ENCODE measurements around the gene EPHB2.

EPHB2 gene

GRCh38 chr1:22752339-22752738 lies 41.7 kb downstream of the EPHB2 start:
- no peak for DNase-seq

GRCh38 chr1:22753481-22753971 lies 42.9 kb downstream of the EPHB2 start:
- no peak for DNase-seq

GRCh38 chr1:22754106-22754768 lies 43.6 kb downstream of the EPHB2 start:
- no peak for DNase-seq

GRCh38 chr1:22754824-22755223 lies 44.2 kb downstream of the EPHB2 start:
- DNase-seq: no peak

- DNase-seq: no peak
Observed at GRCh38 chr1:22755641-22756040, 45.0 kb downstream of the EPHB2 start.

GRCh38 chr1:22756125-22756735 lies 45.6 kb downstream of the EPHB2 start:
- DNase-seq: no peak

DNA sequence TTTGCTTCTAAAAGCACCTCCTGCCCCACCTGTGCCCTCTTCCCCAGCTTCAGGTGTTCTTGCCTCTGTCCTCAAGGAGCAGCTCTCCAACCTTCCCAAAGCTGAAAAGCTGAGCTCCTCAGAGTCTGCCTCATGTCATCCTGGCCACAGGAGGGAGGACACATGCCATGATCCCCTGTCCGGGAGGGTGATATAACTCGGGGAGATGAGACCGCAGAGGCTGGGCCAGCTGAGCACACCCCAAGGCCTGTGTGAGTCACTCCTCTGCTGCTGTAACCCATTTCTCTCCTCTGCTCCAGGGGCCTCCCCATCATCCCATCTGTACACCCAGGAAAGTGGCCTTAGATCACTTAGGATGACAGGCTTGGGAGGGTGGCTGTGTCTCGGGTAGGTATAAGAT lies 49.8 kb downstream of the EPHB2 start:
- no peak for DNase-seq

DNA sequence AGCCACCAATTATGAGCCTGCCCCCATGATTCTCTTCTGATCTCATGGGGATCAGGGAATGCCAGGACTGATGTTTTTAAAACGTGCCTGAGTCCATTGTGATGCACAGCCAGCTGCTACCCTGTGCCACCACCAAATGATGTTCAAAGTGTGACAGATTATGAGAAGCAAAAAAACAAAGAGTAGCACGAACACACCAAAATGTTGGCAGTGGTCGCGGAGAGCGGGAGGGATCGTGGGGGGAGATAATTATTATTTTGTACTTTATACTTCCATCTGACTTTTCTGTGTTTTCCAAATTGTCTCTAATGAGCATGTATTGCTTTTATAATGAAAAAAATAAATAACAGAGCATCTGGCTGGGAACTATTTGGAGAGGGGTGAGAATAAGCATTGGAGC lies 50.5 kb downstream of the EPHB2 start:
- no peak for DNase-seq

DNA sequence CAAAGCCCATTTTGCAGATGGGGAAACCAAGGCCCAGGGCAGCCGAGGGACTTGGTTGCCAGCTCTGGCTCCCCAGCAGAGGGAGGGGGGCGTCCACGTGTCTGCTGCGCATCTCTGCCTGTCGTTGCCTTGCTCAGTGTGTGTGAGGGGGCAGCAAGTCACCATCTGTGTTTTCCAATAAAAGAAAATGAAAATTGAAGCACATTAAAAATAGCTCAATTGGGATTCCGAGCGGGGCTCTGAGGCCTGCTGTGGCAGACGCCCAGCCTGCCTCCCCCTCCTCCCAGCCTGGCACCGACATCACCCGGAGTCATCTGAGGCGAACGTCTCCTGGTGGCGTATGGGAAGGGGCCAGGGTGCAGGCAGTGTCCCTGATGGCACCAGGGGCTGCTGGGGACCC lies 51.2 kb downstream of the EPHB2 start:
- no peak for DNase-seq

GRCh38 chr1:22763487-22764200 lies 53.0 kb downstream of the EPHB2 start:
- DNase-seq: no peak

DNA sequence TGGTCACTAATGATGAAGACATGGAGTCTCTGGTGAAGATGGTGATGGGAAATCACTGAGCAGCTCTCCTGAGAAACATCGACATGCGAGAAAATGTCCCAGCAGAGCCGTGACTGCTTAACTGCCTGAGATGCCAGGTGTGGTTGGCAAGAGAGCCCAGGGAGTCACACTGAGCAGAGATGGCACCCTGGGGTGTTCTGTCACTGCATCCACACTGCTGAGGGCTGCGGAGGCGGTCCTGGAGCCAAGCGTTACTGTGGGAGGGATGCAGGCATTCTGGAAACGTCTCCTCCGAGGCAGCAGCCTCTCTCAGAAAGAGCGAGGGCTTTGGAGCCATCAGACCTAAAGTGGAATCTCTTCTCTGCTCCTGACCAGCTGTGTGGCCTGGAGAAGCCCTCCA lies 57.2 kb downstream of the EPHB2 start:
- no peak for DNase-seq

GRCh38 chr1:22769932-22770331 lies 59.3 kb downstream of the EPHB2 start:
- no peak for DNase-seq

GRCh38 chr1:22772014-22772413 lies 61.4 kb downstream of the EPHB2 start:
- no peak for DNase-seq

DNA sequence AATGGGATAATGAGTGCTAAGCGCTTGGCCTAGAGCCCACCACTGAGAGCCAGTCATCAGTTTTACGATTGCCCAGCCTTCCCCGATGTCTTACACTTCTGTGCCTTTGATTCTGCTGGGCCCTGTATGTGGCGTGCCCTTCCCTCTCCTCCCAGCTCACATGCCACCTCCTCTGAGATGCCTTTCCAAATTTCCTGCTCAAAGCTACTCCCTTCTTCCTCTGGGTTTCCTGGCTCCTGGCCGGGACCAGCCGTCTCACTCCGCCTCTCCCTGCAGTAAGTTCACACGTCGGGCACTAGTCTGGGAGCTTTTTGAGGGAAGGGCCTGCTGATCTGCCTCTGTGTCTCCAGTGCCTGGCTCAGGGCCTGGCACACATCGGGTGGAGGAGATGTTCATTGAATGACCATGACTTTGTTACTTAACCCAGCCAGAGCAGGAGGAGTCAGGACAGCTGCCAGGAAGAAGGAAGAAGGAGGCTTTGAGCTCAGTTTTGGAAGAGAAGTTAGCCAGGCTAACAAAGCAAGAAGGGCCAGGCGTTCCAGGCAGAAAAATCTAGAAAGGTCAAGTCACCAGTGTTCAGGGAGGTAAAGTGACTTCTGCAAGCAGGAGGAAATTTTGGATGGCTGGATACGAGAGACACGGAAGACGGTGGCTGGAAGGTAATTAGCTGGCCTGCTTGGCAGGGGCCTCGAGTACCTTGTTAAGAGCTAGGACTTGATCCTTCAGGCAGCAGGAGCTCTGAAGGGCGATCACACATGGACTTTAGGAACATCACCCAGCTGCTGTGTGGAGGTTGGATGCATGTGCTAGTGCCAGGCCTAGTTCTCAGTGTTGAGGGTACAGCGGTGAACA lies 63.6 kb downstream of the EPHB2 start:
- no peak for DNase-seq

DNA sequence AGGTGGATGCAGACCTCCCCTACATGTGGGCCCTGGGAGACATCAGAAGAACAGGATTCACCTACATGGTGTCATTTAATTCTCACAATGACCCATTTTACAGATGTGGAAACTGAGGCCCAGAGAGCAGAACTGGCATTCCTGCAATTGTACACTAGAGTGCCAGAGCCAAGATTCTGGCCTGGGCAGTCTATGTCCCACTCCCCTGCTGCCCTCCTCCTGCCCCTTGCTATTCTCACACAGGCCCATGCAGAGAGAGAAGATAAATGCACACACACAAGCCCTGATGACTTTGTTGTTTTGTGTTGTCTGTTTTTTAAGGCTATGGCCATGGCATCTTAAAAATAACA lies 64.2 kb downstream of the EPHB2 start:
- DNase-seq: no peak

GRCh38 chr1:22775478-22775877 lies 64.8 kb downstream of the EPHB2 start:
- DNase-seq: no peak

DNA sequence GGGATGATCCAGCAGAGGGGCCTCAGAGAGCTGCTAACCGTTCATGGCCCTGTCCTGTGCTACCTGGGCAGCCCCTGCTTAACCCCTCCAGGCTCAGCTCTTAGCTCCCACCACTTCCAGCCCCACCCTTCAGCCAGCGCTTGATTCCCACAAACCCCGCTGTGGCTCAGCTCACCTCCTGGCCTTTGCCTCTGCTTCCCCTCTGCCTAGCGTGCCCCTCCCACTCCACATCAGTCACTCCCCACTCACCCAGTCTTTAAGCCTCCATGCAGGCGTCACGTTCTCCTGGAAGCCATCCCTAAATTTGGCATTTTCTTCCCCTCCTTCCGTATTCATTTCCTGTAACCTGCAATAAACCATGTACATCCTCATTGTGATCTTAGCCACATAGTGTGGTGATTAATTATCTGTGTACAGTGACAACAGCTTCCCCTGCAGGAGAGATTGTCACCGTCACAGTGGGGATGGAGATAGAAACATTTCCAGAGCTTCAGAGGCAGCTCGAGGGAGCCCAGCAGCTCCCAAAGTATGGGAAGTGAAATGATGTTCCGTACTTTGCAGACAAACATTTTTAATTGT lies 65.5 kb downstream of the EPHB2 start:
- DNase-seq: no peak

DNA sequence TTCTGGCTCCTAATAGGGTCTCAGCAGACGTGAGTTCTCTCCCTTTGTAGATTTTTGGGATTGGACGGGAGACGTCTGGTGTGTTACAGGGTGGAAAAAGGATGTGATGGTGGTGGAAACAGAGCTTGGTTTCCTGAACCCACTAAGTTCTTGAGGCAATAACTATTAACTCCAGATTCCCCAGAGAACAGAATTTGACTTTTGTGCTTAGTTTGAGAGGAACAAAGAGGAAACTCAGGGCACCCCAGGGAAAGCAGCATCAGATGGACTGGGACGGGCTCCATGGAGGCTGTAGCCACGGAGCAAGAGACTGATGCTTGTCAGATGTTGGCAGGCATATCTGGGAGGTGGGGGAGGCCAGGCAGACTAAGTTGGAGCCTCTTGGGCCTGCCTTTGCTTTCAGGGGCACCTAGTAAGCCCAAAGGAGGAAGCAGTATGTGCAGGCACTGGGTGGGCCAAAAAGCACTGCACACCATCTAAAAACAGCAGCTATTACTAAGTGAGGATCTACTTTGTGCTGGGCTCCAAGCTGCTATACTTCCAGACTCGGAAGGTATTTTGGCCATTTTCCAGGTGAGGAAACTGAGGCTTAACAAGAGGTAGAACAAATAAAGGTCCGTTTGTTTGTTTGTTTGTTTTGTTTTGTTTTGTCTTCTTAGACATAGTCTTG lies 66.9 kb downstream of the EPHB2 start:
- DNase-seq: no peak

GRCh38 chr1:22778408-22778807 lies 67.8 kb downstream of the EPHB2 start:
- DNase-seq: no peak

DNA sequence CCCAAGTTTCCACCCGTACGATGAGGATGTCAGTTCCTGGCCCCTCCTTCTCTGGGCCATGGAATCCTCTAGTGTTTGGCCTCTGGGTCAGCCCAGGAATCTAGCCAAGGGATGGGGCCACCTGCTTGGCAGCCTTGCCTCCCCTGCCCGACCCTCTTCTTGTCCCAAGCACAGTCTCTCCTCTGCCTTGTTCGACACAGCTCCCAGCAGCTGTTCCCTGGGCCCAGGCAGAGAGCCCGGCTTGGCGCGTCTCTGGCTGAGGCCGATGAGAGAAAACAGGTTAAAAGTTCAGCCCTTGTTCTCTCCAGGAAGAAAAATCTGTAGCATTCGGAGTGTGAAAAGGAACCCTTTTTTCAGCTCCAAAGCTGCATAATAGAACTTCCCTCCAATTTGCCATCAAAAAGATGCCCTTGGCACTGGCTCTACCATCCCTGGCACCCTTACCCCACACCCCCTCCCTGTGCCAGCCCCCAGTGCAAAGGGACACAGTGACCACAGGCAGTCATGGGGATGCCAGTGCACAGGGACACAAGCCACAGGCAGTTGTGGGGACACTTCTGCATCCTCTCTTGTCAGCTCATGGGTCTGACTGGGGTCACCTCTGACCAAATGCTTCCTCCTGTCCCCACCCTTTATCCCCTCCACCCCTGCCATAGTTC lies 68.4 kb downstream of the EPHB2 start:
- DNase-seq: no peak

DNA sequence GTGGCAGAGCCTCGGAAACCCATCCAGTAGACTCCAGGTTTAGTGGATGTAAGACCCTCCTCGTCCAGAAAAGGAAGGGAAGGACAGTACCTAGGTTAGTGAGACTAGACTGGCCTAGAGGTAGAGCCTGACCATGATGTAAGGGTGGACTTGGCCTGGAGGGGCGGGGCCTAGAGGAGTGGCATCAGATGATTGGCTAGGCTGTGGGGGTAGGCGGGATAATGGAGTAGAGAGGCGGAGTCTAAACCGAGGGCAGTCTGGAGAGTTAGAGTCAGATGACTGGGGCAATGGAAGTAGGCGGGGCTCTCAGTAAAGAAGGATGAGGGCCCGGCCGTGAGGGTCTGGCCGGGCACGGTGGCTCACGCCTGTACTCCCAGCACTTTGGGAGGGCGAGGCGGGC lies 70.1 kb downstream of the EPHB2 start:
- DNase-seq: no peak

GRCh38 chr1:22781483-22781882 lies 70.8 kb downstream of the EPHB2 start:
- no peak for DNase-seq
